ENCODE results near the gene ATG16L1. TPM values are rescaled to one million over a fixed set of nuclear protein-coding genes. Genes with fewer than 3 reads are reported as not detected.

ATG16L1 gene
- total RNA-seq, 4 donors from 2014 or later: 20.8 to 36.1 (median 35.9) TPM

DNA sequence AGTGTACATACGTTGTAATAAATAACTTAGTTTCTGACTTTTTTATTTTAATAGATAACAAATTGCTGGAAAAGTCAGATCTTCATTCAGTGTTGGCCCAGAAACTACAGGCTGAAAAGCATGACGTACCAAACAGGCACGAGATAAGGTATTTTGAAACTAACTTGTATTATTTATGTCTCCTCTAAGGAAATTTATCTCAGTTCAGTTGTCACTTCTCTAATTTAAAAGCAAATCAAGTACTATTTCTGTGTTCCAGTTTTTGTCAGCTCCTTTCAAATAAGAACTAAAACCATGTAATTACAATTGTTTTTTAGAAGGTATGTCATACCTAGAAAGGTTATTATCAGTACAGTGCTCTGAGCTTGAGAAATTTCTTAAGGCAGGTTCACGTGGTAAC is 4.6 kb downstream of the ATG16L1 start:
- Histone ChIP-seq H3K27me3 (no peaks in the 10 kb centered on the region), H3K27ac (no peak overlapping the region), H3K4me1 (peaks cover 15 to 26% of the 10 kb centered on the region in 2 donors), H3K9me3 (no peaks in the 10 kb centered on the region), H3K4me3 (no peak overlapping the region), H3K36me3 (peaks cover 0 to 51% of the 10 kb centered on the region in 2 donors)
- in situ Hi-C loops (cut with MboI; ENCODE audit: low sequenced_read_pairs in 4 of 4) (loop anchor here in 3 of 4 donors (5.0 to 10.0 kb wide), 4 partner anchors 401 to 651 kb away; no protein-coding TSS in a partner anchor), intact Hi-C loops (cut with DNase I; ENCODE audit: low total_unique reads) (loop anchor here (10.0 kb wide), 1 partner anchor 1471 kb away; the partner anchor contains the start of genes COPS7B and PDE6D)
- ATAC-seq: no peak
- TF ChIP-seq, protein P1, sequence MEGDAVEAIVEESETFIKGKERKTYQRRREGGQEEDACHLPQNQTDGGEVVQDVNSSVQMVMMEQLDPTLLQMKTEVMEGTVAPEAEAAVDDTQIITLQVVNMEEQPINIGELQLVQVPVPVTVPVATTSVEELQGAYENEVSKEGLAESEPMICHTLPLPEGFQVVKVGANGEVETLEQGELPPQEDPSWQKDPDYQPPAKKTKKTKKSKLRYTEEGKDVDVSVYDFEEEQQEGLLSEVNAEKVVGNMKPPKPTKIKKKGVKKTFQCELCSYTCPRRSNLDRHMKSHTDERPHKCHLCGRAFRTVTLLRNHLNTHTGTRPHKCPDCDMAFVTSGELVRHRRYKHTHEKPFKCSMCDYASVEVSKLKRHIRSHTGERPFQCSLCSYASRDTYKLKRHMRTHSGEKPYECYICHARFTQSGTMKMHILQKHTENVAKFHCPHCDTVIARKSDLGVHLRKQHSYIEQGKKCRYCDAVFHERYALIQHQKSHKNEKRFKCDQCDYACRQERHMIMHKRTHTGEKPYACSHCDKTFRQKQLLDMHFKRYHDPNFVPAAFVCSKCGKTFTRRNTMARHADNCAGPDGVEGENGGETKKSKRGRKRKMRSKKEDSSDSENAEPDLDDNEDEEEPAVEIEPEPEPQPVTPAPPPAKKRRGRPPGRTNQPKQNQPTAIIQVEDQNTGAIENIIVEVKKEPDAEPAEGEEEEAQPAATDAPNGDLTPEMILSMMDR (IDR thresholded peaks at IDR 0.05 in 4 of 5, conservative IDR thresholded peaks at IDR 0.05 in 1 of 5): no peak
- no peak for TF ChIP-seq POLR2A (IDR thresholded peaks at IDR 0.05)
- DNase-seq: no peak

GRCh38 chr2:233258211-233258610 is 6.7 kb downstream of the ATG16L1 start:
- TF ChIP-seq, protein P1 (IDR thresholded peaks at IDR 0.05 in 4 of 5, conservative IDR thresholded peaks at IDR 0.05 in 1 of 5): no peak
- no peak for TF ChIP-seq POLR2A (IDR thresholded peaks at IDR 0.05)
- Histone ChIP-seq H3K27me3 (no peaks in the 10 kb centered on the region), H3K27ac (no peak overlapping the region), H3K9me3 (no peaks in the 10 kb centered on the region), H3K4me3 (no peak overlapping the region), H3K36me3 (peaks cover 0 to 70% of the 10 kb centered on the region in 2 donors), H3K4me1 (peaks cover 5 to 14% of the 10 kb centered on the region in 2 donors)
- no peak for ATAC-seq
- DNase-seq: no peak
- intact Hi-C loops (cut with DNase I; ENCODE audit: low total_unique reads): loop anchor here (10.0 kb wide), 1 partner anchor 1473 kb away; the partner anchor contains the start of genes COPS7B and PDE6D
- in situ Hi-C loops (cut with MboI; ENCODE audit: low sequenced_read_pairs in 4 of 4): loop anchor here in 3 of 4 donors (5.0 to 10.0 kb wide), 4 partner anchors 403 to 653 kb away; no protein-coding TSS in a partner anchor

GRCh38 chr2:233259730-233260129 is 8.3 kb downstream of the ATG16L1 start:
- Histone ChIP-seq H3K9me3 (no peaks in the 10 kb centered on the region), H3K36me3 (peaks cover 0 to 80% of the 10 kb centered on the region in 2 donors), H3K27ac (no peak overlapping the region), H3K27me3 (no peaks in the 10 kb centered on the region), H3K4me3 (no peak overlapping the region), H3K4me1 (no peaks in the 10 kb centered on the region)
- in situ Hi-C loops (cut with MboI; ENCODE audit: low sequenced_read_pairs in 4 of 4) (loop anchor here in 3 of 4 donors (5.0 to 10.0 kb wide), 4 partner anchors 405 to 655 kb away; no protein-coding TSS in a partner anchor), intact Hi-C loops (cut with DNase I; ENCODE audit: low total_unique reads) (loop anchor here (10.0 kb wide), 1 partner anchor 1475 kb away; the partner anchor contains the start of genes COPS7B and PDE6D)
- DNase-seq (no peak), ATAC-seq (no peak)
- TF ChIP-seq POLR2A (IDR thresholded peaks at IDR 0.05): no peak
- TF ChIP-seq, protein P1 (IDR thresholded peaks at IDR 0.05 in 4 of 5, conservative IDR thresholded peaks at IDR 0.05 in 1 of 5): no peak

GRCh38 chr2:233260661-233261060 is 9.2 kb downstream of the ATG16L1 start:
- Histone ChIP-seq H3K36me3 (peaks cover 0 to 89% of the 10 kb centered on the region in 2 donors), H3K9me3 (no peaks in the 10 kb centered on the region), H3K4me1 (no peaks in the 10 kb centered on the region), H3K27ac (no peak overlapping the region), H3K27me3 (no peaks in the 10 kb centered on the region), H3K4me3 (no peak overlapping the region)
- in situ Hi-C loops (cut with MboI; ENCODE audit: low sequenced_read_pairs in 4 of 4): no loop called here
- DNase-seq (no peak), ATAC-seq (no peak)
- TF ChIP-seq, protein P1 (IDR thresholded peaks at IDR 0.05 in 4 of 5, conservative IDR thresholded peaks at IDR 0.05 in 1 of 5): no peak
- no peak for TF ChIP-seq POLR2A (IDR thresholded peaks at IDR 0.05)
- intact Hi-C loops (cut with DNase I; ENCODE audit: low total_unique reads): no loop called here

Data from gastrocnemius medialis (tissue), 4 donors.